H1 (cell line): ENCODE measurements around the gene SLC16A2. TPM values are rescaled to one million over a fixed set of nuclear protein-coding genes. Genes with fewer than 3 reads are reported as not detected.
A peak's percentile ranks its signal among the peaks of the same experiment; 100 is the strongest.

Experiments used
- ASH2L ChIP-seq: fragments of 200-600, 300-600 bp; sonication (generic); IDR thresholded peaks from one replicate; pipeline ENCODE4 v1.7.1; 2017; ENCODE audit warnings: low read length
- BACH1 ChIP-seq: IDR thresholded peaks from 2 replicates; pipeline ENCODE4 v1.6.1; 2012; ENCODE audit warnings: low read length, improper control_type of control experiment
- CBX5 ChIP-seq: fragments of 300-800, 300-1000 bp; sonication (generic); IDR thresholded peaks from 2 replicates; pipeline ENCODE4 v1.7.1; 2016; ENCODE audit warnings: antibody characterized with exemption, low read length, low read depth
- CBX8 ChIP-seq: fragments of 300-800, 300-1000 bp; sonication (generic); IDR thresholded peaks from 2 replicates; pipeline ENCODE4 v1.7.1; 2016; ENCODE audit warnings: low read depth, low read length, borderline replicate concordance
- CREB1 ChIP-seq: IDR thresholded peaks from 2 replicates; pipeline ENCODE4 v1.6.1; 2012; ENCODE audit warnings: inconsistent platforms
- CTCF ChIP-seq, 3 experiments: IDR thresholded peaks; 1 replicate in 2 of 3; 2 replicates in 1 of 3; pipeline versions ENCODE4 v1.5.1 to v1.6.1; 2011; ENCODE audit warnings: low read length in 3 of 3, mild to moderate bottlenecking in 3 of 3, inconsistent platforms in 2 of 3, low read depth in 1 of 3, moderate library complexity in 1 of 3; ENCODE audit not compliant: insufficient read depth in 1 of 3; ENCODE audit errors: control extremely low read depth in 1 of 3
- EP300 ChIP-seq, 2 experiments: IDR thresholded peaks; 1 replicate in 1 of 2; 2 replicates in 1 of 2; pipeline ENCODE4 v1.6.1; 2011 to 2012; ENCODE audit warnings: low read depth in 2 of 2, low read length in 2 of 2, mild to moderate bottlenecking in 2 of 2, borderline replicate concordance in 1 of 2, inconsistent platforms in 1 of 2, moderate library complexity in 1 of 2
- FOSL1 ChIP-seq: IDR thresholded peaks from 2 replicates; pipeline ENCODE4 v1.6.1; 2011; ENCODE audit warnings: mild to moderate bottlenecking, low read depth, low read length, moderate library complexity; ENCODE audit not compliant: insufficient read depth
- JUN ChIP-seq: IDR thresholded peaks from 2 replicates; pipeline ENCODE4 v1.6.1; 2011; ENCODE audit warnings: low read depth, mild to moderate bottlenecking, improper control_type of control experiment, low read length
- KDM4A ChIP-seq: IDR thresholded peaks from one replicate; pipeline ENCODE4 v1.7.1; 2012; ENCODE audit warnings: low read depth, mild to moderate bottlenecking, moderate library complexity, low read length, inconsistent platforms; ENCODE audit not compliant: severe bottlenecking
- KDM5A ChIP-seq: fragments of 200-600 bp; IDR thresholded peaks from 2 replicates; pipeline ENCODE4 v1.7.1; 2012; ENCODE audit warnings: mild to moderate bottlenecking, low read length, inconsistent platforms, mixed read lengths
- PHF8 ChIP-seq: fragments of 200-600 bp; sonication (generic); conservative IDR thresholded peaks from 2 replicates; pipeline ENCODE4 v1.7.1; 2012; ENCODE audit warnings: low read depth, mild to moderate bottlenecking, inconsistent platforms, low read length, moderate library complexity
- POLR2AphosphoS5 ChIP-seq: IDR thresholded peaks from 2 replicates; pipeline ENCODE4 v1.6.1; 2011; ENCODE audit warnings: low read depth, low read length
- POU5F1 ChIP-seq: IDR thresholded peaks from 2 replicates; pipeline ENCODE4 v1.6.1; 2011; ENCODE audit warnings: low read depth, mild to moderate bottlenecking, low read length, moderate library complexity
- SIRT6 ChIP-seq: IDR thresholded peaks from one replicate; pipeline ENCODE4 v1.7.1; 2012; ENCODE audit warnings: low read length, inconsistent platforms
- SIX5 ChIP-seq: IDR thresholded peaks from 2 replicates; pipeline ENCODE4 v1.6.1; 2011; ENCODE audit warnings: mild to moderate bottlenecking, low read depth, low read length
- SUZ12 ChIP-seq: fragments of 200-600 bp; sonication (generic); IDR thresholded peaks from 2 replicates; pipeline ENCODE4 v1.6.1; 2012; ENCODE audit warnings: mild to moderate bottlenecking, inconsistent platforms, low read length, moderate library complexity, mixed read lengths
- TAF1 ChIP-seq: IDR thresholded peaks from 2 replicates; pipeline ENCODE4 v1.6.1; 2011; ENCODE audit warnings: mild to moderate bottlenecking, low read depth, low read length
- TAF7 ChIP-seq: optimal IDR thresholded peaks from 2 replicates; pipeline ENCODE3; 2011; ENCODE audit warnings: low read depth, mild to moderate bottlenecking, inconsistent platforms, low read length, moderate library complexity, borderline replicate concordance
- TCF12 ChIP-seq: IDR thresholded peaks from 2 replicates; pipeline ENCODE4 v1.6.1; 2011; ENCODE audit warnings: low read depth, mild to moderate bottlenecking, low read length
- polyA plus RNA-seq, 7 experiments: library from polyadenylated mRNA; depleted of rRNA in 3 of 7; stranded (reverse) in 5 of 7; unstranded in 2 of 7; fragments of >200 nt in 5 of 7; fragments of 200-250 nt in 2 of 7; gene quantifications; 1 replicate in 5 of 7; 2 replicates in 1 of 7; 4 replicates in 1 of 7; pipeline versions ENCODE4 v1.2.1 to v1.2.3, GENCODE V29; 2011 to 2013; ENCODE audit warnings: missing spikeins in 2 of 7, mixed read lengths in 2 of 7
- total RNA-seq: library from RNA; stranded (reverse); fragmentation: NEBNext Ultra II Directional; extraction: Animal tissue kit (Norgen Biotek cat#: 25700); gene quantifications from 2 replicates; pipeline ENCODE4 v1.2.1, GENCODE V29; 2021
- TF ChIP-seq, protein P1 (sequence below): IDR thresholded peaks from 2 replicates; pipeline ENCODE4 v1.6.1; 2012; ENCODE audit warnings: inconsistent platforms
- TF ChIP-seq, protein P2 (sequence below): IDR thresholded peaks from 2 replicates; pipeline ENCODE4 v1.6.1; 2011; ENCODE audit warnings: low read length, improper control_type of control experiment

The SLC16A2 gene
- total and polyA plus RNA-seq, 2 of the 8 experiments (the other 6 are each of a cell fraction or from before 2014, with no cell fraction given) = 24.4 to 32.2 TPM

DNA sequence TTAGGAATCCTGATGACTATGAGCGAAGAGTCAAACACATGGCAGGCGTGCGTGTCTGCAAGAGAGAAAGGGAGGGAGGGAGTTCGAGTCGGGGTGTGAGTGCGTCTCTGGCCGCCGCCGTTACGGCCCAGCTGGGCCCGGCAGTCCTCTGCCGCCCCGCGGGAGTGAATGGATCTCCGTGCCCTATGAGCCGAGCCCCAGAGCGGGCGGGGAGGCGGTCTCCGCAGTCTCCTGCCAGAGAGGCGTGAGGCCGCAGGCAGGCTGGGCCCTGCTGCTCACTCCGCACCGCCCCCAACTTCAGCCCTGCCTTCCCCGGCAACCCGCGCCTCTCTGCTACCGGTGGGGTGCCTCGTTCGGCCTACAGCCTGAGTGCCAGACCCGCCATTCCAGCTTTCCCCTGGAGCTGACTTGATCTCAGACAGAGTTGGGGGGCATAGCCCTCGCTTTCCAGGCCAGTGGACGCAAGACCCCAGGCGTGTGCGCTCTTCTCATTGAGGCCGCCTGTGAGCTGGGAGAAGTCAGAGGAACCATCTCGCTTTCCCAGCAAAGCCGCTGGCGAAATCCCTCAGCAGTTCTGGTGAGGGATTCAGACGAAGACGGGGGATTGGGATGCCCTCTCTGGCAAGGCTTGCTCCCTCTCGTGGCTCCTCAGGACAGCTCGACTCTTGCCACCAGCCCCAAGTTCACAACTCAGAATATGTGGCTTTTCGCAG is 1.4 kb downstream of the SLC16A2 start (continued):
- TF ChIP-seq CREB1 = no peak
- TF ChIP-seq TAF1 = 0 out of 2 replicates have a peak, but pooled peaks have one; percentile 37
- TF ChIP-seq, protein P1, sequence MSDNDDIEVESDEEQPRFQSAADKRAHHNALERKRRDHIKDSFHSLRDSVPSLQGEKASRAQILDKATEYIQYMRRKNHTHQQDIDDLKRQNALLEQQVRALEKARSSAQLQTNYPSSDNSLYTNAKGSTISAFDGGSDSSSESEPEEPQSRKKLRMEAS = peak; percentile 27
- no peak for TF ChIP-seq SIX5
- TF ChIP-seq ASH2L = no peak
- TF ChIP-seq EP300 (IDR thresholded peaks at IDR 0.05; ENCODE audit: borderline replicate concordance in 1 of 2, low read depth in 2 of 2, low read length in 2 of 2) = no peak
- TF ChIP-seq KDM5A = no peak
- TF ChIP-seq TAF7 = no peak
- TF ChIP-seq, protein P2, sequence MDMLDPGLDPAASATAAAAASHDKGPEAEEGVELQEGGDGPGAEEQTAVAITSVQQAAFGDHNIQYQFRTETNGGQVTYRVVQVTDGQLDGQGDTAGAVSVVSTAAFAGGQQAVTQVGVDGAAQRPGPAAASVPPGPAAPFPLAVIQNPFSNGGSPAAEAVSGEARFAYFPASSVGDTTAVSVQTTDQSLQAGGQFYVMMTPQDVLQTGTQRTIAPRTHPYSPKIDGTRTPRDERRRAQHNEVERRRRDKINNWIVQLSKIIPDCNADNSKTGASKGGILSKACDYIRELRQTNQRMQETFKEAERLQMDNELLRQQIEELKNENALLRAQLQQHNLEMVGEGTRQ = no peak
- no peak for TF ChIP-seq JUN
- peak; percentile 9 to 51 (median 32); a peak in 3 of 4 replicates for TF ChIP-seq CTCF (IDR thresholded peaks at IDR 0.05; ENCODE audit: control extremely low read depth in 1 of 3, insufficient read depth in 1 of 3, low read depth in 1 of 3, low read length in 3 of 3)
- TF ChIP-seq BACH1 = no peak
- TF ChIP-seq SUZ12 = no peak
- no peak for TF ChIP-seq FOSL1
- TF ChIP-seq CBX5 = no peak
- no peak for TF ChIP-seq SIRT6
- no peak for TF ChIP-seq PHF8
- TF ChIP-seq CBX8 = no peak
- peak; percentile 19 for TF ChIP-seq KDM4A
- no peak for TF ChIP-seq POLR2AphosphoS5
- no peak for TF ChIP-seq TCF12
- no peak for TF ChIP-seq POU5F1
